Measurements from ENCODE around the gene SFXN2. TPM values are rescaled to one million over a fixed set of nuclear protein-coding genes. Genes with fewer than 3 reads are reported as not detected.
A peak's percentile ranks its signal among the peaks of the same experiment; 100 is the strongest.
"Not testable (repeated sequence)": the region's sequence is repeated elsewhere in the genome, so short reads cannot be mapped to it uniquely, and the experiment has no call there.

SFXN2 gene
- total RNA-seq, 1 donor from 2014 or later, result 36.8 TPM

DNA sequence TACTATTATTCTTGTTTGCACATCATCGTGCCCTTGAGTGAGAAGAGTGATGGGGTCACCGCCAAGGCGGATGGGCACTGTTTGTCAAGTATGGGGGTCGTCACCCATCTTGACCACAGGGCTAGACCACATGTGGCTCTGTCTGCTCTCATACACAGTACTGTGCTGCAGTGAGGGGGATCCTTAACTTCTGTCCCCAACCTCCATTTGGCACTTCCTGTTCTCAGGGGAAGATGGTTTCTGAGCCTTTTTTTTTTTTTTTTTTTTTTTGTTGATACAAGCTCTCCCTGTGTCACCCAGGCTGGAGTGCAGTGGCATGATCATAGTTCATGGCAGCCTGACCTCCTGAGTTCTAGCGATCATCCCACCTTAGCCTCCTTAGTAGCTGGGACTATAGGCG is 42.9 kb downstream of the SFXN2 start:
- H3K4me3 Mint-ChIP-seq, result no peak overlapping the region
- H3K27me3 Mint-ChIP-seq (ENCODE audit: low read depth), result no peaks in the 10 kb centered on the region
- H3K36me3 Mint-ChIP-seq, result no peaks in the 10 kb centered on the region
- H3K27ac Mint-ChIP-seq, result peak overlapping the region; percentile 73
- TF ChIP-seq, protein P1, sequence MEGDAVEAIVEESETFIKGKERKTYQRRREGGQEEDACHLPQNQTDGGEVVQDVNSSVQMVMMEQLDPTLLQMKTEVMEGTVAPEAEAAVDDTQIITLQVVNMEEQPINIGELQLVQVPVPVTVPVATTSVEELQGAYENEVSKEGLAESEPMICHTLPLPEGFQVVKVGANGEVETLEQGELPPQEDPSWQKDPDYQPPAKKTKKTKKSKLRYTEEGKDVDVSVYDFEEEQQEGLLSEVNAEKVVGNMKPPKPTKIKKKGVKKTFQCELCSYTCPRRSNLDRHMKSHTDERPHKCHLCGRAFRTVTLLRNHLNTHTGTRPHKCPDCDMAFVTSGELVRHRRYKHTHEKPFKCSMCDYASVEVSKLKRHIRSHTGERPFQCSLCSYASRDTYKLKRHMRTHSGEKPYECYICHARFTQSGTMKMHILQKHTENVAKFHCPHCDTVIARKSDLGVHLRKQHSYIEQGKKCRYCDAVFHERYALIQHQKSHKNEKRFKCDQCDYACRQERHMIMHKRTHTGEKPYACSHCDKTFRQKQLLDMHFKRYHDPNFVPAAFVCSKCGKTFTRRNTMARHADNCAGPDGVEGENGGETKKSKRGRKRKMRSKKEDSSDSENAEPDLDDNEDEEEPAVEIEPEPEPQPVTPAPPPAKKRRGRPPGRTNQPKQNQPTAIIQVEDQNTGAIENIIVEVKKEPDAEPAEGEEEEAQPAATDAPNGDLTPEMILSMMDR (IDR thresholded peaks at IDR 0.05; ENCODE audit: unreplicated experiment), result no peak
- no peaks in the 10 kb centered on the region for H3K9me3 Mint-ChIP-seq
- H3K4me1 Mint-ChIP-seq, result peaks cover 41% of the 10 kb centered on the region
- no peak for DNase-seq (ENCODE audit: low spot score in 2 of 2, unreplicated experiment in 2 of 2)

DNA sequence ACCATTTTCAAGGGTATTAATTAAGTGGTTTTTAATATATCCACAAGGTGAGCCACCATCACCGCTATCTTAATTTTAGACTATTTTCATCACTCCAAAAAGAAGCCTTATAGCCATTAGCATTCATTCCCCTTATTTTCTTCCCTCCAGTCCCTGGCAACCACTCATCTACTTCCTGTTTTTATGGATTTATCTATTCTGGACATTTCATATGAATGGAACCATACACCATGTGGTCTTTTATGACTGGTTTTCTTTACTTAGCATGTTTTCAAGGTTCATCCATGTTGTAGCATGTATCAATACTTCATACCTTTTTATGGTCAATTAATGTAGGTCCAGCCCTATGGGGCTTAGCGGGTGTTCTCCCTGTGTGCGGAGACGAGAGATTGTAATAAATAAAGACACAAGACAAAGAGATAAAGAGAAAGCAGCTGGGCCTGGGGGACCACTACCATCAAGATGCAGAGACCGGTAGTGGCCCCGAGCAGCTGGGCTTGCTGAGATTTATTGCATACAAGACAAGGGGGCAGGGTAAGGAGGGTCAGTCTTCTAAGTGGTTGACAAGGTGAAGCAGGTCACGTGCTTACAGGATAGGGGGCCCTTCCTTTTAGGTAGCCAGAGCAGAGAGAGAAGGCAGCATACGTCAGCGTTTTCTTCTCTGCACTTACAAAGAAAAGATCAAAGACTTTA is 44.0 kb downstream of the SFXN2 start:
- peaks cover 41% of the 10 kb centered on the region for H3K4me1 Mint-ChIP-seq
- DNase-seq (ENCODE audit: low spot score in 2 of 2, unreplicated experiment in 2 of 2), result no peak
- peak overlapping the region; percentile 52 for H3K4me3 Mint-ChIP-seq
- H3K27ac Mint-ChIP-seq, result peak overlapping the region; percentile 94
- TF ChIP-seq, protein P1 (IDR thresholded peaks at IDR 0.05; ENCODE audit: unreplicated experiment), result no peak
- no peaks in the 10 kb centered on the region for H3K36me3 Mint-ChIP-seq
- no peaks in the 10 kb centered on the region for H3K27me3 Mint-ChIP-seq (ENCODE audit: low read depth)
- H3K9me3 Mint-ChIP-seq, result no peaks in the 10 kb centered on the region

DNA sequence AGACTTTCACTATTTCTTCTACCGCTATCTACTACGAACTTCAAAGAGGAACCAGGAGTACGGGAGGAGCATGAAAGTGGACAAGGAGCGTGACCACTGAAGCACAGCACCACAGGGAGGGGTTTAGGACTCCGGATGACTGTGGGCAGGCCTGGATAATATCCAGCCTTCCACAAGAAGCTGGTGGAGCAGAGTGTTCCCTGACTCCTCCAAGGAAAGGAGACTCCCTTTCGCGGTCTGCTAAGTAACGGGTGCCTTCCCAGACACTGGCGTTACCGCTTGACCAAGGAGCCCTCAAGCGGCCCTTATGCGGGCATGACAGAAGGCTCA is 44.5 kb downstream of the SFXN2 start:
- H3K9me3 Mint-ChIP-seq; H3K36me3 Mint-ChIP-seq; H3K27me3 Mint-ChIP-seq (ENCODE audit: low read depth); DNase-seq (ENCODE audit: low spot score in 2 of 2, unreplicated experiment in 2 of 2): not testable (repeated sequence)
- peak overlapping the region; percentile 52 for H3K4me3 Mint-ChIP-seq
- H3K27ac Mint-ChIP-seq, result peak overlapping the region; percentile 94
- H3K4me1 Mint-ChIP-seq, result peaks cover 41% of the 10 kb centered on the region

DNA sequence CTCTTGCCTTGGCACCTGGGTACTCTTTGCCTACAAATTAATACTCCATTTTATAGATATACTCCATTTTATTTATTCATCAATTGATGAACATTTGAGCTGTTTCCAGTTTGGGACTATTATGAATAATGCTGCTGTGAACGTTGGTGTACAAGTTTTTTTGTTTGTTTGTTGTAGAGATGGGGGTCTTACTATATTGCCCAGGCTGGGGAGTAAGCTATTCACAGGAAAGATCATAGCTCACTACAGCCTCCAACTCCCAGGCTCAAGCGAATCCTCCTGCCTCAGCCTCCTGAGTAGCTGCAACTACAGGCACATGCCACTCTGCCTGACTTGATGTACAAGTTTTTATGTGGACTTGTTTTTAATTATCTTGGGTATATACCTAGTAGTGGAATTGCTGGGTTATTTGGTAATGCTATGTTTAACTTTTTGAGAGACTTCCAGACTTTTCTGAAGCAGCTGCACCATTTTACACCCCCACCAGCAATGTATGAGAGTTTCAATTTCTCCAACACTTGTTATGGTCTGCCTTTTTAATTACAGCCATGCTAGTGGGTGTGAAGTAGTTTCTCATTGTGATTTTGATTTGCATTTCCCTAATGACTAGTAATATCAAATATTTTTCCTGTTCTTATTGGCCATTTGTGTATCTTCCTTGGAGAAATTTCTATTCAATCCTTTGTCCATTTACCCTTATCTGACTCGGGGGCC is 45.2 kb downstream of the SFXN2 start:
- TF ChIP-seq, protein P1 (IDR thresholded peaks at IDR 0.05; ENCODE audit: unreplicated experiment), result no peak
- Mint-ChIP-seq H3K27ac (peak overlapping the region; percentile 69), H3K9me3 (no peaks in the 10 kb centered on the region), H3K4me3 (no peak overlapping the region), H3K27me3 (ENCODE audit: low read depth) (no peaks in the 10 kb centered on the region), H3K4me1 (peaks cover 44% of the 10 kb centered on the region), H3K36me3 (no peaks in the 10 kb centered on the region)
- DNase-seq (ENCODE audit: low spot score in 2 of 2, unreplicated experiment in 2 of 2), result no peak

DNA sequence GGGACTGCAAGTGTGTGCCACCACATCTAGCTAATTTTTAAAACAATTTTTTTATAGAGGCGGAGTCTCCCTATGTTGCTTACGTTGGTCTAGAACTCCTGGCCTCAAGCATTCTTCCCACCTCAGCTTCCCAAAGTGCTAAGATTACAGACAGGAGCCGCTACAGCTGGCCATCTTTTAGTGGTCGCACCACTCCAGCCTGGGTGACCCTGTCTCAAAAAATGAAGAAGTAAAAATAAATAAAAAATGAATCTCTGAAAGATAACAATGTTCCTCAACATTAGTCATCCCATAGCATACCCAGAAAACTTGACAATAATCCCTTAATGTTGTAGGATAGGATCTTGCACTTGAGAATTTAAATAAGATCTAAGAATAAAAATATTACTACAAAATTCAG is 47.5 kb downstream of the SFXN2 start:
- DNase-seq (ENCODE audit: low spot score in 2 of 2, unreplicated experiment in 2 of 2), result no peak
- Mint-ChIP-seq H3K4me3 (no peak overlapping the region), H3K4me1 (peaks cover 63% of the 10 kb centered on the region), H3K27me3 (ENCODE audit: low read depth) (no peaks in the 10 kb centered on the region), H3K9me3 (no peaks in the 10 kb centered on the region), H3K36me3 (no peaks in the 10 kb centered on the region), H3K27ac (peak overlapping the region; percentile 96)
- TF ChIP-seq, protein P1 (IDR thresholded peaks at IDR 0.05; ENCODE audit: unreplicated experiment), result no peak

DNA sequence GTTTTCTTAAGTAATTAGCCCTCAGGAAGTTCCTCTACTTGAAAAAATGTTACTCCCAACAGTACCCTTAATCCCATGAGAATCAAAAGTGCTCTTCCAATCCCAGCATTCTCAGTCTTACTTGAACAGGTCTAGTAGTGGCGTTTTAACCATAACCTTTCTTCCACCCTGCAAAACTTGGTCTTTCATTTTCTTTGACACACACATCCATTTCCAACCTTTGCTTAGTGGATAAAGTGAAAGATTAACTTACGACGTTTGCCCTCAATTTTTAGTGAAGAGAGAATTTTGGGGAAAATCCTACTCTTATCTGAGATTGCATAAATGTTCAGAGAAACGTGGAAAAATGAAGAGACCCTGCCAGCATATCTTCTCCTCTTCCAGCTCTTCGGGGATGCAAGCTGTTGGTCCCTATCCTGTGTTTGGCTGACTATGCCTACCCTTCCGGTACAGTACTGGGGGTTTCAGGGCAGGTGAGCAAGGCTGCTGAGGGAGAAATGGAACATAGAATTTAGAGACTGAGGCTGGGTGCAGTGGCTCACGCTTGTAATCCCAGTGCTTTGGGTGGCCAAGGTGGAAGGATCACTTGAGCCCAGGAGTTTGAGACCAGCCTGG is 48.1 kb downstream of the SFXN2 start:
- Mint-ChIP-seq H3K27ac (peak overlapping the region; percentile 96), H3K4me3 (no peak overlapping the region), H3K4me1 (peaks cover 68% of the 10 kb centered on the region), H3K9me3 (no peaks in the 10 kb centered on the region), H3K36me3 (no peaks in the 10 kb centered on the region), H3K27me3 (ENCODE audit: low read depth) (no peaks in the 10 kb centered on the region)
- TF ChIP-seq, protein P1 (IDR thresholded peaks at IDR 0.05; ENCODE audit: unreplicated experiment), result no peak
- DNase-seq (ENCODE audit: low spot score in 2 of 2, unreplicated experiment in 2 of 2), result no peak
